GM12873 (cell line): ENCODE data around the gene HIRA.
A peak's percentile ranks its signal among the peaks of the same experiment; 100 is the strongest.

ENCODE experiments used
- TF ChIP-seq, protein P1 (sequence below): IDR thresholded peaks from 2 replicates; pipeline ENCODE4 v1.5.1; 2012; ENCODE audit warnings: low read depth, mild to moderate bottlenecking, moderate library complexity, low read length, control low read depth; ENCODE audit not compliant: insufficient read depth; ENCODE audit errors: missing control alignments

The HIRA gene

GRCh38 chr22:19477321-19478044 is 46.0 kb upstream of the HIRA start:
- TF ChIP-seq, protein P1, sequence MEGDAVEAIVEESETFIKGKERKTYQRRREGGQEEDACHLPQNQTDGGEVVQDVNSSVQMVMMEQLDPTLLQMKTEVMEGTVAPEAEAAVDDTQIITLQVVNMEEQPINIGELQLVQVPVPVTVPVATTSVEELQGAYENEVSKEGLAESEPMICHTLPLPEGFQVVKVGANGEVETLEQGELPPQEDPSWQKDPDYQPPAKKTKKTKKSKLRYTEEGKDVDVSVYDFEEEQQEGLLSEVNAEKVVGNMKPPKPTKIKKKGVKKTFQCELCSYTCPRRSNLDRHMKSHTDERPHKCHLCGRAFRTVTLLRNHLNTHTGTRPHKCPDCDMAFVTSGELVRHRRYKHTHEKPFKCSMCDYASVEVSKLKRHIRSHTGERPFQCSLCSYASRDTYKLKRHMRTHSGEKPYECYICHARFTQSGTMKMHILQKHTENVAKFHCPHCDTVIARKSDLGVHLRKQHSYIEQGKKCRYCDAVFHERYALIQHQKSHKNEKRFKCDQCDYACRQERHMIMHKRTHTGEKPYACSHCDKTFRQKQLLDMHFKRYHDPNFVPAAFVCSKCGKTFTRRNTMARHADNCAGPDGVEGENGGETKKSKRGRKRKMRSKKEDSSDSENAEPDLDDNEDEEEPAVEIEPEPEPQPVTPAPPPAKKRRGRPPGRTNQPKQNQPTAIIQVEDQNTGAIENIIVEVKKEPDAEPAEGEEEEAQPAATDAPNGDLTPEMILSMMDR: no peak

- TF ChIP-seq, protein P1: no peak
Observed at GRCh38 chr22:19476023-19476422, 44.5 kb upstream of the HIRA start.

DNA sequence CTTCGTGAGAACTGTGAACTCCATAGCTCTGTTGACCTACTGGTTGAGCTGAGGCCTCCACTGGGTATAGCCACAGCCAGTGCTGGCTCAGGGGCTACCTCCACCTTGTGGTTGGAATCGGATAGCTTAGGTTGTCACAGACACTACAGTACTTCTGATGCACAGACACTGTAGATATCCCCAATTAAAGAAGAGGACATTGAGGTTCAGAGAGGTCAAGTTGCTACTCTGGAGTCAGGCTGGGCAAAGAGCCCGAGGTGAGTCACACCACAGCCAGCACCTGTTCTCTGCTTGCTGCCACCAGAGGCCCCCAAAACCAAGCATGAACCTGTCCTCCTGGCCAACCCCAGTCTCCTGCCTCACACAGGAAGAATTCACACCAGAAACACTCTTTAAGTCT is 42.0 kb upstream of the HIRA start:
- TF ChIP-seq, protein P1: peak; percentile 21

- TF ChIP-seq, protein P1: no peak
Observed at GRCh38 chr22:19472233-19472632, 40.7 kb upstream of the HIRA start.

DNA sequence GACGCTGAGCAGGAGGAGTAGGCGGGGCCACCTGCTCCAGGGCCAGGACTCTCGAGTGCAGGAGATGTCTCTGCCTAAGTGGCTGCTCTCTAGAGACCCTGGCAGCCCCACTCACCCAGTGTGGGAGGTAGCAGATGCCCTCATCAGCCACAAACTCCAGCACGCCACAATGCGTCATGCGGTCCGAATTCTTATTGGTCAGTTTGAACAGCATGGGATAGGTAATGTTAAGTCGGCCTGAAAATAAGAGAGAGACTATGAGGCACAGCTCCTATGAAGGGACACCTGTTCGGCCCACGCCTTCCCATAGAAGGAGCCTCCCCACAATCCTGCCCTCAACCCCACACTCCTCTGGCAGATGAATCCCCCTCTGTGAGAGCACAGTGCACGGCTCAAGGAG is 40.0 kb upstream of the HIRA start:
- TF ChIP-seq, protein P1: no peak

DNA sequence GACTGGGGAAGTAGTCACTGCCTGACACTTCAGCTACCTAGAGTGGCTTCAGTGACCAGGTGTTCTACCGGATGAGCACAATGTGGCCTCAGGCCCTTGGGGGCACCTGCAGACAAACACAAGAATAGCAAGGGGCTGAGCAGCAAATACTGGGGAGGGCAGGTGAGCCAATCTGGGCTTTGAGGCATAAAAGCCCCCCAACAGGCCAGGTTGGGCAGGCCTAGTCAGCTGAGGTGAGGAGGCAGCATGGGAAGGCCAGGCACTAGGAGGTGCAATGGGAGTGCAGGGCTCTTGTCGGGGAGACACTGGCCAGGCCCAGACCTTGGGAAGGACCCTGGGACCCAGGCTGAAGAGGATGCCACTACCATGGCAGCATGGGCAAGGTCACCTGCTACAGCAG is 38.5 kb upstream of the HIRA start:
- TF ChIP-seq, protein P1: no peak

GRCh38 chr22:19469421-19469820 is 37.9 kb upstream of the HIRA start:
- TF ChIP-seq, protein P1: no peak
